GM23248 (cell line): ENCODE results near the gene HDHD3. TPM values are rescaled to one million over a fixed set of nuclear protein-coding genes. Genes with fewer than 3 reads are reported as not detected.

Source experiments
- DNase-seq: peaks from one replicate; pipeline ENCODE4 v3.0.0-alpha.2; 2015
- H2AFZ ChIP-seq: fragments of 200-600 bp; sonication (generic); 2 replicates; pipeline ENCODE4 v1.6.1; 2016; ENCODE audit warnings: antibody characterized with exemption
- H3F3A ChIP-seq: fragments of 200-600 bp; sonication (generic); 2 replicates; pipeline ENCODE4 v1.6.1; 2016; ENCODE audit warnings: mild to moderate bottlenecking, antibody characterized with exemption, mixed run types; ENCODE audit not compliant: insufficient read depth
- H3K27ac ChIP-seq: fragments of 200-600 bp; sonication (generic); 2 replicates; pipeline ENCODE4 v1.5.1; 2016; ENCODE audit warnings: mild to moderate bottlenecking
- H3K27me3 ChIP-seq: fragments of 200-600 bp; sonication (generic); replicated peaks from 2 replicates; pipeline ENCODE4 v1.6.1; 2016; ENCODE audit warnings: mild to moderate bottlenecking; ENCODE audit not compliant: insufficient read depth
- H3K36me3 ChIP-seq: fragments of 200-600 bp; sonication (generic); 2 replicates; pipeline ENCODE4 v1.6.1; 2016; ENCODE audit warnings: low read depth, mild to moderate bottlenecking
- H3K4me1 ChIP-seq: fragments of 200-600 bp; sonication (generic); 2 replicates; pipeline ENCODE4 v1.6.1; 2016; ENCODE audit warnings: mild to moderate bottlenecking; ENCODE audit not compliant: insufficient read depth
- H3K4me2 ChIP-seq: fragments of 200-600 bp; sonication (generic); one replicate; pipeline ENCODE4 v1.6.1; 2016; ENCODE audit warnings: mild to moderate bottlenecking; ENCODE audit not compliant: unreplicated experiment
- H3K4me3 ChIP-seq: fragments of 200-600 bp; sonication (generic); 2 replicates; pipeline ENCODE4 v1.5.1; 2016; ENCODE audit warnings: mild to moderate bottlenecking
- H3K79me2 ChIP-seq: fragments of 200-600 bp; sonication (generic); 2 replicates; pipeline ENCODE4 v1.6.1; 2016; ENCODE audit warnings: mild to moderate bottlenecking; ENCODE audit not compliant: insufficient read depth
- H3K9ac ChIP-seq: fragments of 200-600 bp; sonication (generic); 2 replicates; pipeline ENCODE4 v1.6.1; 2016; ENCODE audit warnings: mild to moderate bottlenecking
- H3K9me2 ChIP-seq: fragments of 200-600 bp; sonication (generic); 2 replicates; pipeline ENCODE4 v1.6.1; 2016; ENCODE audit warnings: mixed run types, mild to moderate bottlenecking, moderate library complexity; ENCODE audit not compliant: insufficient read depth
- H3K9me3 ChIP-seq: fragments of 200-600 bp; sonication (generic); one replicate; pipeline ENCODE4 v1.6.1; 2017; ENCODE audit warnings: low read depth
- H4K20me1 ChIP-seq: fragments of 200-600 bp; sonication (generic); 2 replicates; pipeline ENCODE4 v1.6.0; 2016; ENCODE audit not compliant: insufficient read depth
- EZH2 ChIP-seq: fragments of 200-600 bp; sonication (generic); IDR thresholded peaks from 2 replicates; pipeline ENCODE4 v1.6.1; 2018; ENCODE audit warnings: antibody characterized with exemption, mild to moderate bottlenecking; ENCODE audit not compliant: insufficient read depth, poor library complexity, severe bottlenecking
- EZH2phosphoT487 ChIP-seq: fragments of 200-600 bp; sonication (generic); IDR thresholded peaks from 2 replicates; pipeline ENCODE4 v1.6.1; 2018; ENCODE audit warnings: antibody characterized with exemption, moderate library complexity, mild to moderate bottlenecking, low read depth; ENCODE audit not compliant: insufficient read depth
- WGBS, 2 experiments: methylation state at CpG; one replicate each; pipeline ENCODE4 v1.1.6; 2015 to 2017; ENCODE audit warnings: low lambda C conversion rate in 2 of 2, low coverage in 1 of 2; ENCODE audit errors: missing lambda C conversion rate in 2 of 2; 5-methylcytosine and 5-hydroxymethylcytosine counted together
- in situ Hi-C: fragments of 300-500 bp; cut with MboI; formaldehyde crosslinking; loops from 2 replicates; pipeline ENCODE4 v1.15.0; 2020
- polyA plus RNA-seq: library from polyadenylated mRNA; unstranded; fragments of >200 nt; fragmentation: Nextera tagmentation; extraction: Ambion mirVana; gene quantifications from 2 replicates; pipeline ENCODE4 v1.2.1, GENCODE V29; 2016
- total RNA-seq: library from RNA; depleted of rRNA; stranded (reverse); fragments of >200 nt; shearing (Covaris generic); gene quantifications from 2 replicates; pipeline ENCODE4 v1.2.3, GENCODE V29; 2014

The HDHD3 gene
- total and polyA plus RNA-seq, 2 experiments from 2014 or later = 8.3 to 13.2 TPM

GRCh38 chr9:113352006-113352405, 24.8 kb downstream of the HDHD3 start:
- no peak for DNase-seq
- H3K79me2 ChIP-seq = no peaks in the 10 kb centered on the region
- H3K4me3 ChIP-seq = no peak overlapping the region
- 52 to 54% methylated on average over 6 of the region's 6 CpGs for WGBS, 2 experiments
- no peak overlapping the region for H3K27ac ChIP-seq
- no peak overlapping the region for H3K4me2 ChIP-seq
- in situ Hi-C loops = no loop called here
- TF ChIP-seq EZH2phosphoT487 (no peak), EZH2 (no peak)
- no peak overlapping the region for H2AFZ ChIP-seq
- H4K20me1 ChIP-seq = no peaks in the 10 kb centered on the region
- no peaks in the 10 kb centered on the region for H3F3A ChIP-seq
- H3K27me3 ChIP-seq = peaks cover 67% of the 10 kb centered on the region
- H3K9me2 ChIP-seq = no peaks in the 10 kb centered on the region
- no peaks in the 10 kb centered on the region for H3K4me1 ChIP-seq
- no peaks in the 10 kb centered on the region for H3K36me3 ChIP-seq
- H3K9me3 ChIP-seq = no peaks in the 10 kb centered on the region
- no peak overlapping the region for H3K9ac ChIP-seq

GRCh38 chr9:113350937-113351336, 25.8 kb downstream of the HDHD3 start:
- Histone ChIP-seq H3K9me3 (no peaks in the 10 kb centered on the region), H3K27ac (no peak overlapping the region), H3K27me3 (peaks cover 61% of the 10 kb centered on the region), H3K9ac (no peak overlapping the region), H2AFZ (no peak overlapping the region), H3K79me2 (no peaks in the 10 kb centered on the region), H3K4me1 (no peaks in the 10 kb centered on the region), H3K36me3 (no peaks in the 10 kb centered on the region), H3K4me2 (no peak overlapping the region), H3K4me3 (no peak overlapping the region), H3K9me2 (no peaks in the 10 kb centered on the region), H4K20me1 (no peaks in the 10 kb centered on the region), H3F3A (no peaks in the 10 kb centered on the region)
- 60 to 65% methylated on average over 6 of the region's 6 CpGs for WGBS, 2 experiments
- in situ Hi-C loops = no loop called here
- no peak for TF ChIP-seq EZH2phosphoT487
- TF ChIP-seq EZH2 = no peak
- DNase-seq = no peak

- no peak overlapping the region for H3K4me2 ChIP-seq
- no peaks in the 10 kb centered on the region for H4K20me1 ChIP-seq
- DNase-seq = no peak
- WGBS, 2 experiments = 10 to 15% methylated on average over 14 of the region's 14 CpGs
- H3K27ac ChIP-seq = no peak overlapping the region
- H3K4me1 ChIP-seq = no peaks in the 10 kb centered on the region
- peak overlapping the region; percentile 60 for H3K4me3 ChIP-seq
- TF ChIP-seq EZH2 (peak; percentile 74), EZH2phosphoT487 (peak; percentile 75; the same call in 1 of the 2 replicates)
- no peaks in the 10 kb centered on the region for H3K9me2 ChIP-seq
- H3K36me3 ChIP-seq = no peaks in the 10 kb centered on the region
- no peaks in the 10 kb centered on the region for H3K9me3 ChIP-seq
- no peak overlapping the region for H3K9ac ChIP-seq
- H3F3A ChIP-seq = no peaks in the 10 kb centered on the region
- H3K79me2 ChIP-seq = no peaks in the 10 kb centered on the region
- no peak overlapping the region for H2AFZ ChIP-seq
- in situ Hi-C loops = no loop called here
- H3K27me3 ChIP-seq = peaks cover 59% of the 10 kb centered on the region
These were observed 26.6 kb downstream of the HDHD3 start for GRCh38 chr9:113350107-113350661.

- Histone ChIP-seq H2AFZ (0 out of 2 replicates have a peak within 1 kb of the TSS, but pooled peaks have one; percentile 36), H3K4me1 (no peaks in the 10 kb centered on the region), H3K9me2 (no peaks in the 10 kb centered on the region), H3K9me3 (no peaks in the 10 kb centered on the region), H3K79me2 (no peaks in the 10 kb centered on the region), H3K36me3 (no peaks in the 10 kb centered on the region), H3K27ac (no peak within 1 kb of the TSS), H3K27me3 (peaks cover 57% of the 10 kb centered on the region), H3K4me2 (no peak within 1 kb of the TSS), H4K20me1 (no peaks in the 10 kb centered on the region), H3K9ac (no peak within 1 kb of the TSS), H3K4me3 (peak within 1 kb of the TSS; percentile 60), H3F3A (no peaks in the 10 kb centered on the region)
- in situ Hi-C loops = no loop called here
- WGBS, 2 experiments = 2 to 4% methylated on average over 6 to 42 of the region's 71 CpGs
- TF ChIP-seq EZH2 (peak; percentile 89), EZH2phosphoT487 (no peak)
- DNase-seq = peak; percentile 34
These were observed 27.2 kb downstream of the HDHD3 start, which contains the start of gene BSPRY for GRCh38 chr9:113349445-113350094. TSS of gene BSPRY (plus strand) at chr9:113349541. CDS start at chr9:113349580, 39 bp downstream.
